ENCODE data around the gene RGS16. TPM values are rescaled to one million over a fixed set of nuclear protein-coding genes. Genes with fewer than 3 reads are reported as not detected.
A peak's percentile ranks its signal among the peaks of the same experiment; 100 is the strongest.

The RGS16 gene
- total and polyA plus RNA-seq, 2 donors from 2014 or later = 4.2 to 7.7 TPM

DNA sequence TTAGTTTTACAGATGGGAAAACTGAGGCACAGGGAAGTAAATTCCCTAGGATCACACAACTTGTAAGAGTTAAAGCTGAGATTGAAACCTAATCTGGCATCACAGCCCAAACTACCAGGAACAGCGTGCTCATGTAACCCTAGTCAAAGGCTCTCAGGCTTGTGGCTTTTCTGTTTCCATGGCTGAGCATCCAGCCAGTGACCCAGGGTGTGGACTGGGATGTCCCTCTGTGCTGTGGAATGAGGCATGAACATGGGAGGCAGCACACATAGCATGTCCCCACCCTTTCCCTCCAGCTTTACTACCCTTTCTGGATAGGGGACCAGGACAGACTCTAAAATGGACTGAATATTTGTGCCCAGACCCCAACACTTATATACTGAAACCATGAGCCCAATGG lies 35.1 kb upstream of the RGS16 start:
- no peak overlapping the region for H3K27ac ChIP-seq (ENCODE audit: low read depth in 2 of 2, low read length in 2 of 2)
- H3K4me3 ChIP-seq (ENCODE audit: low read length in 3 of 3) = no peak overlapping the region
- H3K36me3 ChIP-seq (ENCODE audit: control insufficient read depth in 2 of 3, insufficient read depth in 3 of 3, low read length in 3 of 3) = no peaks in the 10 kb centered on the region
- no peak overlapping the region for H3K9ac ChIP-seq (ENCODE audit: low read length in 3 of 3)
- peak in 1 of 5 donors; percentile 7 for DNase-seq
- intact Hi-C loops (cut with DNase I) = no loop called here
- TF ChIP-seq, protein P1, sequence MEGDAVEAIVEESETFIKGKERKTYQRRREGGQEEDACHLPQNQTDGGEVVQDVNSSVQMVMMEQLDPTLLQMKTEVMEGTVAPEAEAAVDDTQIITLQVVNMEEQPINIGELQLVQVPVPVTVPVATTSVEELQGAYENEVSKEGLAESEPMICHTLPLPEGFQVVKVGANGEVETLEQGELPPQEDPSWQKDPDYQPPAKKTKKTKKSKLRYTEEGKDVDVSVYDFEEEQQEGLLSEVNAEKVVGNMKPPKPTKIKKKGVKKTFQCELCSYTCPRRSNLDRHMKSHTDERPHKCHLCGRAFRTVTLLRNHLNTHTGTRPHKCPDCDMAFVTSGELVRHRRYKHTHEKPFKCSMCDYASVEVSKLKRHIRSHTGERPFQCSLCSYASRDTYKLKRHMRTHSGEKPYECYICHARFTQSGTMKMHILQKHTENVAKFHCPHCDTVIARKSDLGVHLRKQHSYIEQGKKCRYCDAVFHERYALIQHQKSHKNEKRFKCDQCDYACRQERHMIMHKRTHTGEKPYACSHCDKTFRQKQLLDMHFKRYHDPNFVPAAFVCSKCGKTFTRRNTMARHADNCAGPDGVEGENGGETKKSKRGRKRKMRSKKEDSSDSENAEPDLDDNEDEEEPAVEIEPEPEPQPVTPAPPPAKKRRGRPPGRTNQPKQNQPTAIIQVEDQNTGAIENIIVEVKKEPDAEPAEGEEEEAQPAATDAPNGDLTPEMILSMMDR (IDR thresholded peaks at IDR 0.05; ENCODE audit: borderline replicate concordance, extremely low read depth, insufficient read depth) = no peak
- no peaks in the 10 kb centered on the region for H3K27me3 ChIP-seq (ENCODE audit: control insufficient read depth, insufficient read depth, low read length)
- no peaks in the 10 kb centered on the region for H3K9me3 ChIP-seq (ENCODE audit: control insufficient read depth in 2 of 3, insufficient read depth in 1 of 3, low read length in 3 of 3)
- no peak for FAIRE-seq
- no peaks in the 10 kb centered on the region for H3K4me1 ChIP-seq (ENCODE audit: control insufficient read depth in 2 of 3, insufficient read depth in 2 of 3, low read depth in 1 of 3, low read length in 3 of 3)

DNA sequence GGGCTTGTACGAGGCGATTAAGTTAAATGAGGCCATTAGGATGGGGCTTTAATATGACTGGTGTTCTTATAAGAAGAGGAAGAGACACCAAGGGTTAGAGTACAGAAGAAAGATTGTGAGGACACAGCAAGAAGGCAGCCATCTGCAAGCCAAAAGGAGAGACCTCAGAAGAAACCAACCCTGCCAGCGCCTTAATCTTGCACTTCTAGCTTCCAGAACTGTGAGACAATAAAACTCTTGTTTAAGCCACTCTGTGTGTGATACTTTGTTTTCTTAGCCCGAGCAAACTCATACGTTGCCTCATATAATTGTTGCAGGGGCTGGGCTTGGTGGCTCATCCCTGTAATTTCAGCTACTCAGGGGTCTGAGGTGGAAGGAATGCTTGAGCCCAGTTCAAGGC lies 33.6 kb upstream of the RGS16 start:
- Histone ChIP-seq H3K4me1 (ENCODE audit: control insufficient read depth in 2 of 3, insufficient read depth in 2 of 3, low read depth in 1 of 3, low read length in 3 of 3) (no peaks in the 10 kb centered on the region), H3K9me3 (ENCODE audit: control insufficient read depth in 2 of 3, insufficient read depth in 1 of 3, low read length in 3 of 3) (no peaks in the 10 kb centered on the region), H3K4me3 (ENCODE audit: low read length in 3 of 3) (no peak overlapping the region), H3K27me3 (ENCODE audit: control insufficient read depth, insufficient read depth, low read length) (no peaks in the 10 kb centered on the region), H3K9ac (ENCODE audit: low read length in 3 of 3) (no peak overlapping the region), H3K27ac (ENCODE audit: low read depth in 2 of 2, low read length in 2 of 2) (no peak overlapping the region), H3K36me3 (ENCODE audit: control insufficient read depth in 2 of 3, insufficient read depth in 3 of 3, low read length in 3 of 3) (no peaks in the 10 kb centered on the region)
- FAIRE-seq = no peak
- intact Hi-C loops (cut with DNase I) = no loop called here
- no peak for DNase-seq
- TF ChIP-seq, protein P1 (IDR thresholded peaks at IDR 0.05; ENCODE audit: borderline replicate concordance, extremely low read depth, insufficient read depth) = no peak

DNA sequence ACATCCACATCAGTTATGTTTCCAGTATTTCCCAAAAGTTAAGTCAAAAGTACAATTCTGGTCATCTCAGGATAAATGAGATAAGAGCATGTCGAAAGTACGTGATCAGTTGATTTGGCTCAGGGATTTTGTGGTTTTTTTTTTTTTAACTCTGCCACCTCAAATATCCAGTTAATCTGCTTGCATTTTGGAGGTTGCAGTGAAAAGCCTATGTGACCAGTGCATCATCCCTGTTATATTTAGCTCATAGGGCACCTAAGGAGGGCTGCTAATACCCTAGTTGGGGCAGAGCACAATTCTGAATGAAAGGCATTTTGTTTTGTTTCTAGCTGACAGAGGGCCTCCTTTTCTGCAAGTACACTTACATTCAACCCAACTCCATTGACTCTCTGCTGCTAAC lies 31.7 kb upstream of the RGS16 start:
- no peaks in the 10 kb centered on the region for H3K36me3 ChIP-seq (ENCODE audit: control insufficient read depth in 2 of 3, insufficient read depth in 3 of 3, low read length in 3 of 3)
- no peak overlapping the region for H3K9ac ChIP-seq (ENCODE audit: low read length in 3 of 3)
- no peaks in the 10 kb centered on the region for H3K9me3 ChIP-seq (ENCODE audit: control insufficient read depth in 2 of 3, insufficient read depth in 1 of 3, low read length in 3 of 3)
- TF ChIP-seq, protein P1 (IDR thresholded peaks at IDR 0.05; ENCODE audit: borderline replicate concordance, extremely low read depth, insufficient read depth) = no peak
- no peak overlapping the region for H3K27ac ChIP-seq (ENCODE audit: low read depth in 2 of 2, low read length in 2 of 2)
- no peak overlapping the region for H3K4me3 ChIP-seq (ENCODE audit: low read length in 3 of 3)
- FAIRE-seq (no peak), DNase-seq (no peak)
- H3K27me3 ChIP-seq (ENCODE audit: control insufficient read depth, insufficient read depth, low read length) = no peaks in the 10 kb centered on the region
- H3K4me1 ChIP-seq (ENCODE audit: control insufficient read depth in 2 of 3, insufficient read depth in 2 of 3, low read depth in 1 of 3, low read length in 3 of 3) = peaks cover 0 to 2% (median 0%) of the 10 kb centered on the region in 3 donors
- intact Hi-C loops (cut with DNase I) = no loop called here

Measured in kidney (tissue), 14 donors.